Hypothalamus (tissue), 51 donors: ENCODE data around the gene FGF11.
A peak's percentile ranks its signal among the peaks of the same experiment; 100 is the strongest.

ENCODE experiments used
- DNase-seq, 51 donors: peaks; one replicate each; lab custom pipeline; 2025; lab: John Stamatoyannopoulos, UW

Gene FGF11

GRCh38 chr17:7439462-7440112 lies at the start of gene FGF11:
TSS of gene FGF11 (plus strand) at chr17:7439512. CDS start at chr17:7439621, 109 bp downstream.
- DNase-seq: peak in 1 of 51 donors; percentile 9

DNA sequence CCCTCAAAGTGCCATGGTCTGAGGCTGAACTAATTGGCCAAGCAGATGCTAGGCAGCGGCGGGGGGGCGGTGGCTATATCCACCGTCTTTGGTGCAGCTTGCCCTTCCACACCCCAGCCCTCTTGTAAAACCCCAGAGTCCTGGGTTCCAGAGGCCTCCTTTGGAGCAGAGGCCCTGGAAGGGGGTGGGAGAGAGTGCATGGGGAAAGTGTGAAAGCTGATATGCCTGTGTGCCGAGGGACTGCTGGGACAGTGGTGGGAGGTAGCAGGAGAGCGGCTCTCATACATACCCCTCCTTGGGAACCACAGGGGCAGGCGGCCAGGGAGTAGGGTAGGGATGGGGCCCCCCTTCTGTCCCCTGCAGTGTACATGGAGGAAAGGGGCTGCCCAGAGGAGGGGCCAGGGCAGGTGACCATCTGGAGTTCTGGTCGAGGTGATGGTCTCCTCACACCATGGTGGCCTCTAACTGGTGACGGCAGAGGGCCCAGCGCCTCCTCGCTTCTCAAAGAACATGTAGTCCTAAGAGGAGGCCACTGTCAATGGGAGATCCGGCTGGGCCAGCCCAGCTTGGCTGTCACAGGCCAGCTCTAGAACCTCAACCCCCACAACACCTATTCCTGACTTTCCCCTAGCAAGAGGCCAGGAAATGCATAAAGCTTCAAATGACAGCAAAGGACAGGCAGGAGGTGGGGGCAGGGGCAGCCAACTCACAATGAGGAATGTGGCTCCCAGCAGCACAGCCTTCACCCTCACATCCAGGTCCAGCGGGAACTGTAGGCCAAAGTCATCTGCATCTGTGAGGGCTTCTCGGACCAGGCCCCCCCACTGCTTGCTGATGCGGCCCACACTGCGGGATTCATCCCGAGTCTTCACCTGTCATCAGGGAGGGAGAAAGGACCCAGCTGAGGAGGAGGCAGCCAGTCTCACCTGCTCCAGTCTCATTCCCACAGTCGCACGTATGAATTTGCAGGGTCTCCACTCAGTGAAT lies 49.1 kb upstream of the FGF11 start:
- no peak for DNase-seq

- no peak for DNase-seq
These were observed 48.0 kb upstream of the FGF11 start for GRCh38 chr17:7391307-7391706.

DNA sequence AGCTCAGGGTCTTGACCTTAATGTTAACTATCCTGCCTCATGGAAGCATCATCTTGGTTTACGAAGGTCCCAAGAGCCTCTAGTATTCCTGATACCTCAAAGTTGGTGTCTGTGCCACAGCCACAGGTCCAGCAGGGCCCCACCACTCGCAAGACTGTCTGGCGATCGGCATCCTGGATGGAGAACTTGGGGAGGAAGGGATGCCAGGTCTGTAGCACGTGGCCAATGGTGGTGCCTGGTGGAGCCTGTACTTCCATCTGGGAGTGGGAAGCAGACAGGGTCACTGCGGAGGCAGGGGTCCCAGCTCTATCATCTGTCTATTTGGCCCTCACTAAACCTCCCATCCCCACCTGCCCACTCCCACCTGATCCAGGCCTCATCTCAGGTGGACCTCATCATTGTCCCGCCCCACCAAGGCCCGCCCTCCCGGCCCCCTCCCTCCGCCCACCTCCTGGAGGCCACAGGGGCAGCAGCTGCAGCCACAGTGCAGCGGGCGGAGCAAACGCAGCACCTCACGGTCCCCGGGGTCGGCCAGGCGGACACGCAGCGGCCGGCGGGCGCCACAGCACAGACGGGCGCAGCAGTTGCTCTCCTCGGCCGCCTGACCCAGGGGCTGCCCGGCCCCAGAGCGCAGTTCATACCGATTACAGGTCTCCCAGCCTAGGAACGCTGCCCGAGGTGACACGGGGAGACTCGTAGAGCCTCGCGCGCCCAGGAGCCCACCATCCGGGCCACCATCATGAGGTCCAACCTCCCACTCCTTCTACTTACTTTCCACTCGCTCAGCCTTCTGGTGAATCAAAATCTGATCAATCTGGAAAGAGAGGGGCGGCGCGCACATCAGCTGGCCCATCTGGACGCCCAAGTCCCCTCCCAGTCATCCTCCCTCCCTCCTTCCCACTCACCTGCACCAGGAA lies 46.4 kb upstream of the FGF11 start:
- no peak for DNase-seq

GRCh38 chr17:7393613-7394451 lies 45.5 kb upstream of the FGF11 start:
- peak in 1 of 51 donors; percentile 38 for DNase-seq

DNA sequence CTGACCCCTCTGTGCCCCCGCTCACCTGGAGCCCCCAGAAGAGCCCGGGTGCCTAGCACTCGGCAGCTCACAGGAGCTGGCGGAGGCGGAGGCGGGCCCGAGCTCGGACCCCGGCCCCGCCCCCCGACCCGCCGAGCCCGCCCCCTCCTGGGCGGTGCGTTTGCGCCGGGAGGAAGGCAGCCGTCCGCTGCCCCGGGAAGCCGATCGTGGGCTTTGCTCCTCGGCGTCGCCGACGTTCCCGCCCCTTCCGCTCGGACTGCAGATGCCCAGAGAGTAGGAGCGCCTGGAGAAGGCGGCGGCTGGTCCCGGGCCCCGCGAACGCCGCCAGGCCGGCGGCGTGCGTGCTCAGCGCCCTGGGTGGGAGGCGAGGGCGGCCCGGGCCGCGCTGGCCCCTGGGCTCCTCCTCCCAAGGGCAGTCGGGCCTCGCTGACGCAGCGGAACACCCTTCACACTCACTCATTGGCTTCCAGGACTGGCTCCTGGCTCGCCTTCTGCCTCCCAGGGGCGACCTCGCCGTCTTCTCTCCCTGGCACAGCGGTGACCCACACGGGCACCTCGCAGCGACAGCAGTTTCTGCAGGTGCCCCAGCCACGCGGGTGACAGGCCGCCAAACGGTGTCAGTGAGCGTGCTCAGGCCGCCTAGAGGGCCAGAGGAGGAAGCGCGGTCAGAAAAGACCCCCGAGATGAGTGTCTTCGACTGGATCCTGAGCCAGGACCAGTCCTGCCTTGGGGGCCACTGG lies 44.7 kb upstream of the FGF11 start, which contains the start of gene PLSCR3:
Gene PLSCR3, minus strand, starts transcription at position 74 of the 740 bp plus-strand sequence. CDS start 415 bp downstream, outside the sequence.
- peak in 49 of 51 donors; percentile 47 to 90 (median 79) for DNase-seq

DNA sequence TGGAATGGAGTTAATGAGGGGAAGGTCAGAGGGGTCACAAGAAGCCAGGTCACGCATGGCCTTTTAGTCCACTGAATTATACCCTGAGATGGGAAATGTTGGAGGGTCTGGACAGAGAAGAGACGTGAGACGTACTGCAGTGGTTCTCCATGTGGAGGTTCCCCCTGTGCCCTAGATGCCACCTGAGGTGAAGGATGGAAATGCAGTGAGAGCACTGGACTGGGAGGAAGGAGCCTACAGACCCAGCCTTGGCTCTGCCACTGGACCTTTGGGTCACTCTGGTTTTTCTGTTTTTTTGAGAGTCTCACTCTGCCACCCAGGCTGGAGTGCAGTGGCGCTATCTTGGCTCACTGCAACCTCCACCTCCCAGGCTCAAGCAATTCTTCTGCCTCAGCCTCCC lies 43.2 kb upstream of the FGF11 start:
- DNase-seq: no peak

GRCh38 chr17:7398612-7399011 lies 40.7 kb upstream of the FGF11 start:
- DNase-seq: no peak

DNA sequence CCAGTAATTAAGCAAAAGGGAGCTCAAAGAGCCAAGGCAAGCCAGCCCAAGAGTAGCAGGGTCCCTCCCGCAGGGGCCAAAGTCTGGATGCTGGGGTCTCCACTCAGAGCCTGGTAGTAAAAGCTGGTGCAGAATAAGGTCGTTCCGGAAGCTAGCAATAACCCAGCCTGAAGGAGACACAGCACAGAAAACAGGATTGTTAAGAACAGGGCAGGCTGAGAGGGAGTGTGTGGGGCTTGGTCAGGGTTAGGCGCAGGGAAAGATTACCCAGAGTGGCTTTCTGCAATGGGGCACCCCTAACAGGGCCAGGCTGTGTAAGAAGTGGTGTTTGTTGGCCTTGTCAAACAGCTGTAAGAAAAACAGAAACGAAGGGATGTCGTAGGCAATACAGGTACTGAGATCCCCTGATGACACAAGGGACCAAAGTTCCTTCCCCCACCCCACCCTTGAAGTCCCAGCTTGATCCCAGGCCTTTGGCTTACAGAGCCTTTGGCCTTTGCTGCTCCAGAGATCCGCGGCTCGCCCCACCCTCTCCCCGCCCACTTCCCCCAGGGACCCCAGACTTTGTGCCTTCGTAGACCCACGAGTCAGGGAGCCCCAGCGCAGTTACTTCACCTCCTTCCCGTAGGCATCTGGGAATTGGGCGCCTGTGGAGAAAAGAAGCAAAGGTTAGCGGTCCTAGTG lies 36.1 kb upstream of the FGF11 start:
- peak in 3 of 51 donors; percentile 45 to 58 (median 50) for DNase-seq

GRCh38 chr17:7403727-7403976 lies 35.7 kb upstream of the FGF11 start:
- peak in 5 of 51 donors; percentile 56 to 84 (median 65) for DNase-seq

DNA sequence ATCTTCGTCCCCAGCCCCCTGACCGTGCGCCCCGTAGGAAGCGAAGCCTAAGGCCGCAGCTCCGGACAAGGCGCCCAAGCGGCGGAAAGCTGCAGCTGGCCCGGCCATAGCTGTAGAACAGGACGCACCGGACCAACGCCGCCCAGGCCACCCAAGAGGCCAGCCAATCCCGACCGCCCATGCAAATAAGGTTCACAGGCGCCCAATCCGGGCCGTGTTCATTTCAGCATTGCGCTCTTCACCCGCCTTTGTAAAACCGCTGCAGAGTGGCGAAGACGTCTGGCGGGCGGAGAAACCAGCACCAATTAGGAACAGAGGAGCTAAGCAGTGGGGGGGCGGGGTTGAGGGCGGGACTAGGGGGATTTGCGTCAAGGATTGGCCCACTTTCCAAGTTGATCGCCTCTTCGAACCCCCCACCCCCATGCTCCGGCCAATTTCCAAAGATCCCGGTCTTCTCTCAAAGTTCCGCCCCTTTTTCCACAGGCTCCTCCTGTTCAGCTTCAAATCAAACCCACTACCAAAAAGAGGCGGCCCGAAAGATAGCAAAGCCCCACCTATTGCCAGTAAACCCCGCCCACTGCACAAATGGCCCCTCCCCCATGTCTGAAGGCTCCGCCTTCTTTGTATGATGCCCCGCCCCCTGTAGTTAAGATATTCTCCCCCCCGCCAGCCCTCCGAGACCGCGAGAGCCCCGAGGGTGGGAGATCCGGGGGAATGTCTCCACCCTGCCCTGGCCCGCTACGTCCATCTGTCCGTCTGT lies 35.2 kb upstream of the FGF11 start, which contains the start of gene TMEM256:
Gene TMEM256, minus strand, starts transcription at position 121 of the 760 bp plus-strand sequence. Its CDS starts 13 bp downstream, at position 108.
- DNase-seq: peak; percentile 89 to 100 (median 99)

GRCh38 chr17:7404737-7405349 lies 34.5 kb upstream of the FGF11 start:
- peak in 24 of 51 donors; percentile 39 to 98 (median 78) for DNase-seq

GRCh38 chr17:7405350-7406234 lies 33.7 kb upstream of the FGF11 start:
- peak in 21 of 51 donors; percentile 10 to 59 (median 37) for DNase-seq

- DNase-seq: peak in 4 of 51 donors; percentile 11 to 16 (median 15)
These were observed 33.0 kb upstream of the FGF11 start for GRCh38 chr17:7406235-7406825.

GRCh38 chr17:7407082-7407481 lies 32.2 kb upstream of the FGF11 start:
- DNase-seq: peak in 1 of 51 donors; percentile 19
